ENCODE results near the gene PLB1.

PLB1 gene

GRCh38 chr2:28506112-28506910, 10.5 kb downstream of the PLB1 start:
- no peak for DNase-seq (ENCODE audit: low read depth, low spot score)

GRCh38 chr2:28507796-28508764, 12.2 kb downstream of the PLB1 start:
- no peak for DNase-seq (ENCODE audit: low read depth, low spot score)

- no peak for DNase-seq (ENCODE audit: low read depth, low spot score)
These were observed 13.5 kb downstream of the PLB1 start for GRCh38 chr2:28509361-28509760.

GRCh38 chr2:28510184-28510583, 14.3 kb downstream of the PLB1 start:
- DNase-seq (ENCODE audit: low read depth, low spot score): no peak

- no peak for DNase-seq (ENCODE audit: low read depth, low spot score)
These were observed 16.2 kb downstream of the PLB1 start for GRCh38 chr2:28511871-28512606.

GRCh38 chr2:28512607-28512965, 16.7 kb downstream of the PLB1 start:
- no peak for DNase-seq (ENCODE audit: low read depth, low spot score)

GRCh38 chr2:28513097-28513496, 17.2 kb downstream of the PLB1 start:
- DNase-seq (ENCODE audit: low read depth, low spot score): no peak

- DNase-seq (ENCODE audit: low read depth, low spot score): no peak
These were observed 19.4 kb downstream of the PLB1 start for GRCh38 chr2:28515176-28515751.

- no peak for DNase-seq (ENCODE audit: low read depth, low spot score)
These were observed 20.6 kb downstream of the PLB1 start for GRCh38 chr2:28516430-28516829.

- DNase-seq (ENCODE audit: low read depth, low spot score): no peak
These were observed 21.1 kb downstream of the PLB1 start for GRCh38 chr2:28516950-28517349.

- no peak for DNase-seq (ENCODE audit: low read depth, low spot score)
These were observed 25.8 kb downstream of the PLB1 start for GRCh38 chr2:28521663-28522062.

GRCh38 chr2:28522481-28522880, 26.6 kb downstream of the PLB1 start:
- DNase-seq (ENCODE audit: low read depth, low spot score): no peak

GRCh38 chr2:28523902-28524301, 28.0 kb downstream of the PLB1 start:
- no peak for DNase-seq (ENCODE audit: low read depth, low spot score)

GRCh38 chr2:28525481-28525880, 29.6 kb downstream of the PLB1 start:
- DNase-seq (ENCODE audit: low read depth, low spot score): no peak

GRCh38 chr2:28526527-28527132, 30.8 kb downstream of the PLB1 start:
- no peak for DNase-seq (ENCODE audit: low read depth, low spot score)

- no peak for DNase-seq (ENCODE audit: low read depth, low spot score)
These were observed 31.3 kb downstream of the PLB1 start for GRCh38 chr2:28527196-28527595.

- no peak for DNase-seq (ENCODE audit: low read depth, low spot score)
These were observed 32.3 kb downstream of the PLB1 start for GRCh38 chr2:28528206-28528605.

- no peak for DNase-seq (ENCODE audit: low read depth, low spot score)
These were observed 34.9 kb downstream of the PLB1 start for GRCh38 chr2:28530782-28531181.

- no peak for DNase-seq (ENCODE audit: low read depth, low spot score)
These were observed 36.5 kb downstream of the PLB1 start for GRCh38 chr2:28532399-28532798.

GRCh38 chr2:28533044-28533680, 37.3 kb downstream of the PLB1 start:
- DNase-seq (ENCODE audit: low read depth, low spot score): no peak

GRCh38 chr2:28534817-28535216, 39.0 kb downstream of the PLB1 start:
- DNase-seq (ENCODE audit: low read depth, low spot score): no peak
